ENCODE results near the gene TEX53. TPM values are rescaled to one million over a fixed set of nuclear protein-coding genes. Genes with fewer than 3 reads are reported as not detected.

Gene TEX53
- total RNA-seq, 4 donors from 2014 or later, result not detected

- H3K27me3 ChIP-seq, result no peaks in the 10 kb centered on the region
- TF ChIP-seq POLR2A (IDR thresholded peaks at IDR 0.05) (no peak), EP300 (IDR thresholded peaks at IDR 0.05) (no peak)
- TF ChIP-seq, protein P1, sequence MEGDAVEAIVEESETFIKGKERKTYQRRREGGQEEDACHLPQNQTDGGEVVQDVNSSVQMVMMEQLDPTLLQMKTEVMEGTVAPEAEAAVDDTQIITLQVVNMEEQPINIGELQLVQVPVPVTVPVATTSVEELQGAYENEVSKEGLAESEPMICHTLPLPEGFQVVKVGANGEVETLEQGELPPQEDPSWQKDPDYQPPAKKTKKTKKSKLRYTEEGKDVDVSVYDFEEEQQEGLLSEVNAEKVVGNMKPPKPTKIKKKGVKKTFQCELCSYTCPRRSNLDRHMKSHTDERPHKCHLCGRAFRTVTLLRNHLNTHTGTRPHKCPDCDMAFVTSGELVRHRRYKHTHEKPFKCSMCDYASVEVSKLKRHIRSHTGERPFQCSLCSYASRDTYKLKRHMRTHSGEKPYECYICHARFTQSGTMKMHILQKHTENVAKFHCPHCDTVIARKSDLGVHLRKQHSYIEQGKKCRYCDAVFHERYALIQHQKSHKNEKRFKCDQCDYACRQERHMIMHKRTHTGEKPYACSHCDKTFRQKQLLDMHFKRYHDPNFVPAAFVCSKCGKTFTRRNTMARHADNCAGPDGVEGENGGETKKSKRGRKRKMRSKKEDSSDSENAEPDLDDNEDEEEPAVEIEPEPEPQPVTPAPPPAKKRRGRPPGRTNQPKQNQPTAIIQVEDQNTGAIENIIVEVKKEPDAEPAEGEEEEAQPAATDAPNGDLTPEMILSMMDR (IDR thresholded peaks at IDR 0.05), result no peak
- peaks cover 0 to 33% (median 12%) of the 10 kb centered on the region in 4 donors for H3K4me1 ChIP-seq
- no peak overlapping the region for H3K27ac ChIP-seq
- H3K4me3 ChIP-seq, result no peak overlapping the region
- WGBS, 2 donors, result 83 to 92% methylated on average over 7 of the region's 7 CpGs
- no peaks in the 10 kb centered on the region for H3K9me3 ChIP-seq
- DNase-seq (ENCODE audit: low spot score in 2 of 2), result no peak
- H3K36me3 ChIP-seq, result peaks cover 0 to 12% (median 0%) of the 10 kb centered on the region in 3 donors
Measured at GRCh38 chr9:114613087-114613486, 44.5 kb downstream of the TEX53 start.

- Histone ChIP-seq H3K27ac (peak overlapping the region in 2 of 4 donors; percentile 86 to 91), H3K9me3 (no peaks in the 10 kb centered on the region), H3K36me3 (peaks cover 0 to 5% (median 0%) of the 10 kb centered on the region in 3 donors), H3K27me3 (no peaks in the 10 kb centered on the region), H3K4me3 (peak overlapping the region; percentile 47 to 80 (median 68)), H3K4me1 (peaks cover 0 to 33% (median 12%) of the 10 kb centered on the region in 4 donors)
- TF ChIP-seq, protein P1 (IDR thresholded peaks at IDR 0.05), result no peak
- TF ChIP-seq EP300 (IDR thresholded peaks at IDR 0.05) (no peak), POLR2A (IDR thresholded peaks at IDR 0.05) (no peak)
- DNase-seq (ENCODE audit: low spot score in 2 of 2), result no peak
- WGBS, 2 donors, result 48 to 55% methylated on average over 4 of the region's 4 CpGs
Measured at GRCh38 chr9:114612272-114612923, 45.2 kb downstream of the TEX53 start.

- DNase-seq (ENCODE audit: low spot score in 2 of 2), result peak; percentile 25 to 33
Measured at GRCh38 chr9:114611516-114612271, 45.9 kb downstream of the TEX53 start.

DNA sequence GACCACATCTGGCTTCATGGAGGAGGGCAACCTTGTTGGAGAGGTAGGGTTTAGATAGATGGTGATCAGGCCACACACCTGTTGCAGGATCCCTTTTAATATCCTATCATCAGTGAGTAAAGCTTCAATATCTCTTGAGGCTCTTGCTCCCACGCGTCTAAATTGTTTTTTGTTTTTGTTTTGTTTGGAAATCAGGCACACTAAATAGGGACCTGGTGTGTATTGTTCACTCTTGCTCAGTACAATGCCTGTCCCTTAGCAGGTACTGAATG is 49.1 kb downstream of the TEX53 start:
- H3K4me1 ChIP-seq, result peaks cover 0 to 32% (median 12%) of the 10 kb centered on the region in 4 donors
- TF ChIP-seq, protein P1 (IDR thresholded peaks at IDR 0.05), result no peak
- TF ChIP-seq EP300 (IDR thresholded peaks at IDR 0.05) (no peak), POLR2A (IDR thresholded peaks at IDR 0.05) (no peak)
- no peaks in the 10 kb centered on the region for H3K9me3 ChIP-seq
- DNase-seq (ENCODE audit: low spot score in 2 of 2), result no peak
- H3K27ac ChIP-seq, result no peak overlapping the region
- no peaks in the 10 kb centered on the region for H3K27me3 ChIP-seq
- no peaks in the 10 kb centered on the region for H3K36me3 ChIP-seq
- H3K4me3 ChIP-seq, result no peak overlapping the region
- 66 to 93% methylated on average over 2 of the region's 2 CpGs for WGBS, 2 donors

More at GRCh38 chr9:114611516-114612271, 45.9 kb downstream of the TEX53 start:
- no peaks in the 10 kb centered on the region for H3K36me3 ChIP-seq
- peaks cover 0 to 29% (median 12%) of the 10 kb centered on the region in 4 donors for H3K4me1 ChIP-seq
- H3K9me3 ChIP-seq, result no peaks in the 10 kb centered on the region
- peak overlapping the region; percentile 47 to 80 (median 68) for H3K4me3 ChIP-seq
- no peaks in the 10 kb centered on the region for H3K27me3 ChIP-seq
- 10 to 11% methylated on average over 29 to 35 of the region's 58 CpGs for WGBS, 2 donors
- TF ChIP-seq POLR2A (IDR thresholded peaks at IDR 0.05) (peak in 1 of 2 donors; percentile 12), EP300 (IDR thresholded peaks at IDR 0.05) (no peak)
- TF ChIP-seq, protein P1 (IDR thresholded peaks at IDR 0.05), result no peak
- peak overlapping the region in 3 of 4 donors; percentile 86 to 91 (median 86) for H3K27ac ChIP-seq
